H1 (cell line): Measurements from ENCODE around the gene KLF9. TPM values are rescaled to one million over a fixed set of nuclear protein-coding genes. Genes with fewer than 3 reads are reported as not detected.

Source experiments
- CTCF ChIA-PET: fragments of 300-600 bp; sonication (Branson Sonifier 250); formaldehyde crosslinking; loops from one replicate; lab custom pipeline; 2021; ENCODE audit not compliant: partially characterized antibody; lab: Charles Lee
- POLR2A ChIA-PET: fragments of 300-600 bp; sonication (Branson Sonifier 250); formaldehyde crosslinking; loops from one replicate; lab custom pipeline; 2021; ENCODE audit warnings: inconsistent platforms; ENCODE audit not compliant: partially characterized antibody; lab: Charles Lee
- DNase-seq, 2 experiments: peaks; one replicate each; pipeline versions ENCODE4 v3.0.0 to v3.0.0-alpha.2; 2010 to 2022; ENCODE audit warnings: low spot score in 2 of 2, low read depth in 1 of 2, mixed read lengths in 1 of 2
- FAIRE-seq: peaks from 2 replicates; lab custom pipeline; 2011; peaks lifted over from hg19 to GRCh38; lab: Jason Lieb, UNC
- H2AFZ ChIP-seq: 2 replicates; pipeline ENCODE4 v1.8.1; 2012; ENCODE audit warnings: low read length, inconsistent platforms
- H2AK5ac ChIP-seq: 2 replicates; pipeline ENCODE4 v1.6.1; 2013; ENCODE audit warnings: low read depth, low read length
- H2BK120ac ChIP-seq: replicated peaks from 2 replicates; pipeline ENCODE3; 2013; ENCODE audit warnings: low read depth, low read length, inconsistent platforms
- H2BK12ac ChIP-seq: 2 replicates; pipeline ENCODE4 v1.6.1; 2013; ENCODE audit warnings: low read depth, low read length
- H2BK15ac ChIP-seq: 2 replicates; pipeline ENCODE4 v1.6.1; 2013; ENCODE audit warnings: low read length
- H2BK20ac ChIP-seq: 2 replicates; pipeline ENCODE4 v1.6.1; 2013; ENCODE audit warnings: low read length
- H2BK5ac ChIP-seq: 2 replicates; pipeline ENCODE4 v1.6.1; 2013; ENCODE audit warnings: low read depth, low read length
- H3K14ac ChIP-seq: 2 replicates; pipeline ENCODE4 v1.6.1; 2013; ENCODE audit warnings: inconsistent platforms; ENCODE audit not compliant: insufficient read length
- H3K18ac ChIP-seq: 2 replicates; pipeline ENCODE4 v1.6.1; 2013; ENCODE audit warnings: low read length; ENCODE audit errors: extremely low read depth
- H3K23ac ChIP-seq: 2 replicates; pipeline ENCODE4 v1.6.1; 2013; ENCODE audit warnings: inconsistent platforms; ENCODE audit not compliant: insufficient read length
- H3K23me2 ChIP-seq: 2 replicates; pipeline ENCODE4 v1.6.1; 2013; ENCODE audit warnings: low read depth, low read length
- H3K27ac ChIP-seq: 2 replicates; pipeline ENCODE4 v1.6.1; 2011; ENCODE audit warnings: low read depth, low read length, inconsistent platforms
- H3K27me3 ChIP-seq, 4 experiments: replicated peaks in 1 of 4; 1 replicate in 1 of 4; 2 replicates in 3 of 4; pipeline versions ENCODE4 v1.6.1 to v1.8.1; 2011 to 2013; ENCODE audit warnings: low read length in 3 of 4, mild to moderate bottlenecking in 3 of 4, inconsistent platforms in 2 of 4, mixed read lengths in 2 of 4, moderate library complexity in 1 of 4; ENCODE audit not compliant: control insufficient read depth in 3 of 4, insufficient read depth in 3 of 4; ENCODE audit errors: extremely low read depth in 1 of 4
- H3K36me3 ChIP-seq, 4 experiments: 2 replicates each; pipeline versions ENCODE4 v1.6.1 to v1.8.1; 2011 to 2013; ENCODE audit warnings: mild to moderate bottlenecking in 4 of 4, low read length in 3 of 4, moderate library complexity in 2 of 4, control low read depth in 1 of 4, inconsistent platforms in 1 of 4; ENCODE audit not compliant: insufficient read depth in 4 of 4, control insufficient read depth in 2 of 4
- H3K4ac ChIP-seq: replicated peaks from 2 replicates; pipeline ENCODE3; 2013; ENCODE audit warnings: low read length, low read depth, mixed read lengths, inconsistent platforms; ENCODE audit not compliant: insufficient read length
- H3K4me1 ChIP-seq, 4 experiments: replicated peaks in 1 of 4; 1 replicate in 1 of 4; 2 replicates in 3 of 4; pipeline versions ENCODE4 v1.6.1 to v1.8.1; 2011 to 2013; ENCODE audit warnings: low read length in 3 of 4, inconsistent platforms in 2 of 4, mixed read lengths in 1 of 4; ENCODE audit not compliant: insufficient read depth in 4 of 4, control insufficient read depth in 3 of 4
- H3K4me2 ChIP-seq, 2 experiments: 2 replicates each; pipeline versions ENCODE4 v1.6.1 to v1.8.1; 2011 to 2013; ENCODE audit warnings: low read depth in 2 of 2, low read length in 2 of 2, control low read depth in 1 of 2, inconsistent platforms in 1 of 2, mild to moderate bottlenecking in 1 of 2; ENCODE audit not compliant: insufficient read depth in 1 of 2
- H3K4me3 ChIP-seq, 4 experiments: fragments of 200-600, 300-600 bp in 1 of 4; sonication (generic), shearing (Covaris generic), sonication (Bioruptor Twin) in 1 of 4; 2 replicates each; pipeline versions ENCODE4 v1.5.1 to v1.8.1; 2011 to 2016; ENCODE audit warnings: low read length in 4 of 4, low read depth in 3 of 4, control low read depth in 2 of 4, inconsistent platforms in 2 of 4, mild to moderate bottlenecking in 2 of 4, mixed read lengths in 1 of 4, moderate library complexity in 1 of 4; ENCODE audit not compliant: insufficient read depth in 2 of 4; ENCODE audit errors: extremely low read depth in 1 of 4
- H3K56ac ChIP-seq: replicated peaks from 2 replicates; pipeline ENCODE3; 2013; ENCODE audit warnings: low read depth, mild to moderate bottlenecking, mixed read lengths, low read length, inconsistent platforms; ENCODE audit not compliant: insufficient read length
- H3K79me1 ChIP-seq: 2 replicates; pipeline ENCODE4 v1.6.1; 2013; ENCODE audit warnings: low read depth, low read length, control low read depth
- H3K79me2 ChIP-seq, 2 experiments: 2 replicates each; pipeline versions ENCODE4 v1.6.1 to v1.8.1; 2012 to 2013; ENCODE audit warnings: low read length in 2 of 2, mild to moderate bottlenecking in 2 of 2, inconsistent platforms in 1 of 2; ENCODE audit not compliant: insufficient read depth in 2 of 2, control insufficient read depth in 1 of 2
- H3K9ac ChIP-seq, 4 experiments: replicated peaks in 1 of 4; 1 replicate in 1 of 4; 2 replicates in 3 of 4; pipeline versions ENCODE4 v1.6.1 to v1.8.1; 2011 to 2013; ENCODE audit warnings: low read depth in 3 of 4, low read length in 3 of 4, control low read depth in 2 of 4, mild to moderate bottlenecking in 2 of 4, moderate library complexity in 2 of 4, inconsistent platforms in 1 of 4; ENCODE audit errors: extremely low read depth in 1 of 4
- H3K9me3 ChIP-seq, 2 experiments: 2 replicates each; pipeline versions ENCODE4 v1.6.1 to v1.8.1; 2012 to 2013; ENCODE audit warnings: mild to moderate bottlenecking in 2 of 2, moderate library complexity in 2 of 2, control low read depth in 1 of 2, inconsistent platforms in 1 of 2, low read depth in 1 of 2, low read length in 1 of 2, mixed read lengths in 1 of 2; ENCODE audit not compliant: insufficient read depth in 2 of 2
- H4K20me1 ChIP-seq, 2 experiments: replicated peaks in 1 of 2; 2 replicates each; pipeline versions ENCODE3 to v1.8.1; 2011 to 2013; ENCODE audit warnings: inconsistent platforms in 2 of 2, low read length in 2 of 2, mild to moderate bottlenecking in 1 of 2; ENCODE audit not compliant: insufficient read depth in 2 of 2, control insufficient read depth in 1 of 2
- H4K5ac ChIP-seq: 2 replicates; pipeline ENCODE4 v1.6.1; 2013; ENCODE audit warnings: low read length, low read depth, mixed read lengths, inconsistent platforms; ENCODE audit not compliant: insufficient read length
- H4K8ac ChIP-seq: 2 replicates; pipeline ENCODE4 v1.8.0; 2013; ENCODE audit warnings: mild to moderate bottlenecking, moderate library complexity, low read length, inconsistent platforms; ENCODE audit not compliant: insufficient read depth; ENCODE audit errors: extremely low read depth
- H4K91ac ChIP-seq: replicated peaks from 2 replicates; pipeline ENCODE3; 2013; ENCODE audit warnings: low read length, mixed read lengths, inconsistent platforms; ENCODE audit not compliant: insufficient read length
- BCL11A ChIP-seq, 2 experiments: IDR thresholded peaks; one replicate each; pipeline ENCODE4 v1.6.1; 2011; ENCODE audit warnings: low read depth in 2 of 2, low read length in 2 of 2, mild to moderate bottlenecking in 2 of 2
- CBX5 ChIP-seq: fragments of 300-800, 300-1000 bp; sonication (generic); IDR thresholded peaks from 2 replicates; pipeline ENCODE4 v1.7.1; 2016; ENCODE audit warnings: antibody characterized with exemption, low read length, low read depth
- EZH2 ChIP-seq: fragments of 200-600 bp; sonication (generic); IDR thresholded peaks from 2 replicates; pipeline ENCODE4 v1.7.1; 2012; ENCODE audit warnings: low read depth, mild to moderate bottlenecking, moderate library complexity, low read length, inconsistent platforms; ENCODE audit not compliant: severe bottlenecking
- FOSL1 ChIP-seq: IDR thresholded peaks from 2 replicates; pipeline ENCODE4 v1.6.1; 2011; ENCODE audit warnings: mild to moderate bottlenecking, low read depth, low read length, moderate library complexity; ENCODE audit not compliant: insufficient read depth
- NRF1 ChIP-seq: IDR thresholded peaks from 2 replicates; pipeline ENCODE4 v1.6.1; 2011; ENCODE audit warnings: mild to moderate bottlenecking, low read depth, low read length, improper control_type of control experiment
- RAD21 ChIP-seq, 2 experiments: IDR thresholded peaks in 1 of 2; conservative IDR thresholded peaks in 1 of 2; 2 replicates each; pipeline ENCODE4 v1.6.1; 2011; ENCODE audit warnings: low read depth in 2 of 2, low read length in 2 of 2, improper control_type of control experiment in 1 of 2, inconsistent platforms in 1 of 2, mild to moderate bottlenecking in 1 of 2, moderate library complexity in 1 of 2
- SP2 ChIP-seq: IDR thresholded peaks from 2 replicates; pipeline ENCODE4 v1.6.1; 2012; ENCODE audit warnings: mild to moderate bottlenecking, low read length, inconsistent platforms
- TBP ChIP-seq: IDR thresholded peaks from 2 replicates; pipeline ENCODE4 v1.6.1; 2011; ENCODE audit warnings: low read depth, low read length, improper control_type of control experiment
- WGBS, 2 experiments: shearing (Covaris generic) in 1 of 2; methylation state at CpG; one replicate each; pipeline versions ENCODE4 v1.1.6 to v1.1.7; 2013 to 2015; ENCODE audit warnings: low lambda C conversion rate in 2 of 2, mixed read lengths in 2 of 2, inconsistent platforms in 1 of 2, low coverage in 1 of 2, missing lambda C conversion rate in 1 of 2; ENCODE audit not compliant: insufficient replicate concordance in 2 of 2, insufficient coverage in 1 of 2, insufficient read length in 1 of 2; ENCODE audit errors: extremely low coverage in 1 of 2, missing lambda C conversion rate in 1 of 2; 5-methylcytosine and 5-hydroxymethylcytosine counted together
- polyA plus RNA-seq, 7 experiments: library from polyadenylated mRNA; depleted of rRNA in 3 of 7; stranded (reverse) in 5 of 7; unstranded in 2 of 7; fragments of >200 nt in 5 of 7; fragments of 200-250 nt in 2 of 7; gene quantifications; 1 replicate in 5 of 7; 2 replicates in 1 of 7; 4 replicates in 1 of 7; pipeline versions ENCODE4 v1.2.1 to v1.2.3, GENCODE V29; 2011 to 2013; ENCODE audit warnings: missing spikeins in 2 of 7, mixed read lengths in 2 of 7
- total RNA-seq: library from RNA; stranded (reverse); fragmentation: NEBNext Ultra II Directional; extraction: Animal tissue kit (Norgen Biotek cat#: 25700); gene quantifications from 2 replicates; pipeline ENCODE4 v1.2.1, GENCODE V29; 2021

KLF9 gene
- total and polyA plus RNA-seq, 2 of the 8 experiments (the other 6 are each of a cell fraction or from before 2014, with no cell fraction given), result 0.47 to 0.82 TPM

GRCh38 chr9:70392189-70392588 lies 22.3 kb downstream of the KLF9 start:
- Histone ChIP-seq H3K18ac (no peak overlapping the region), H2BK5ac (no peak overlapping the region), H3K9me3 (no peaks in the 10 kb centered on the region), H3K23ac (no peak overlapping the region), H4K8ac (no peak overlapping the region), H3K4me2 (no peak overlapping the region), H4K5ac (no peak overlapping the region), H2BK15ac (no peak overlapping the region), H2AK5ac (no peak overlapping the region), H3K79me1 (no peaks in the 10 kb centered on the region), H3K9ac (no peak overlapping the region), H3K4me1 (peaks cover 0 to 5% (median 0%) of the 10 kb centered on the region in 4 experiments; a peak in 2 of 7 replicates), H3K27me3 (no peaks in the 10 kb centered on the region), H3K4me3 (no peak overlapping the region), H4K91ac (no peak overlapping the region), H3K36me3 (no peaks in the 10 kb centered on the region), H3K27ac (no peak overlapping the region), H2AFZ (no peak overlapping the region), H4K20me1 (no peaks in the 10 kb centered on the region), H3K4ac (no peak overlapping the region), H3K56ac (no peak overlapping the region), H3K14ac (no peak overlapping the region), H2BK120ac (no peak overlapping the region), H3K79me2 (no peaks in the 10 kb centered on the region), H2BK20ac (no peak overlapping the region), H3K23me2 (no peaks in the 10 kb centered on the region), H2BK12ac (no peak overlapping the region)
- TF ChIP-seq BCL11A (IDR thresholded peaks at IDR 0.05; ENCODE audit: low read depth in 2 of 2, low read length in 2 of 2), result no peak
- TF ChIP-seq RAD21 (IDR thresholded peaks at IDR 0.05 in 1 of 2, conservative IDR thresholded peaks at IDR 0.05 in 1 of 2; ENCODE audit: low read depth in 2 of 2, low read length in 2 of 2), result 0 out of 4 replicates have a peak, but pooled peaks of 1 of the 2 experiments have one; percentile 4
- no peak for TF ChIP-seq TBP
- no peak for TF ChIP-seq EZH2
- TF ChIP-seq CBX5, result no peak
- TF ChIP-seq SP2, result no peak
- TF ChIP-seq NRF1, result no peak
- no peak for TF ChIP-seq FOSL1
- WGBS, 2 experiments, result 81% methylated on average over 2 of the region's 2 CpGs; no CpG with 5 or more reads in 1 of the 2 experiments
- DNase-seq (no peak), FAIRE-seq (no peak)
- ChIA-PET CTCF (interaction anchor here (0.6 to 3.4 kb wide), 7 partner anchors 9 to 93 kb away, joined by 3 to 18 read pairs (median 6); no protein-coding TSS in a partner anchor), POLR2A (no interaction called here)
